ENCODE measurements around the gene VANGL1.

Gene VANGL1

DNA sequence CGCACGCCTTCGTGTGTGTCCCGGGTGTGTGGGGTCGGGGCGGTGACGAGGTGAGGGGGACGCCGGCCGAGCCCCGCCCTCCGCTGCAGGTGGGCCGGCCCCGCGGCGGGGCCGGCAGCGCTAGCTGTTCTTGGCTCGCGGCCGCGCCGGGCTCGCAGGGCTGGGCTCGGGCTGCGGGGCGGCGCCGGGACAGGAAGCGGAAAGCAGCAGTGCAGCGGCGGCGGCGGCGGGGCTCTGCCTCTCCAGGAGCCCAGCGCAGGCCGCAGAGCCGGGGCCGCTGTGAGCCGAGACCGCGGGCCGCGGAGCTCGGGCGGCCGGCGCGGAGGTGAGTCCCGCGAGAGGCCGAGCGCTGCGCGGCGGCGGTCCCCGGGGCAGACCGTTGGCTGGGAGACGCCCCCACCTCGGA is at the start of gene VANGL1:
VANGL1 (plus strand) TSS at position 209 of the 406 bp plus-strand sequence. CDS start 9,444 bp downstream, outside the sequence.
- Histone ChIP-seq H3K9me3 (ENCODE audit: low read length) (no peaks in the 10 kb centered on the region), H3K4me1 (ENCODE audit: insufficient read depth, low read length, severe bottlenecking) (no peaks in the 10 kb centered on the region), H2AFZ (ENCODE audit: low read length) (no peak within 1 kb of the TSS), H3K36me3 (ENCODE audit: insufficient read depth, low read length) (no peaks in the 10 kb centered on the region), H3K27ac (ENCODE audit: low read depth, low read length, poor library complexity, severe bottlenecking) (no peak within 1 kb of the TSS), H3K9ac (ENCODE audit: low read length) (no peak within 1 kb of the TSS), H3K4me2 (ENCODE audit: low read length) (no peak within 1 kb of the TSS), H3K9me2 (ENCODE audit: low read depth, low read length) (no peaks in the 10 kb centered on the region), H3K27me3 (ENCODE audit: insufficient read depth, low read length) (no peaks in the 10 kb centered on the region), H3K4me3 (ENCODE audit: low read depth, low read length, poor library complexity, severe bottlenecking) (no peak within 1 kb of the TSS), H3F3A (ENCODE audit: insufficient read depth, low read length) (no peaks in the 10 kb centered on the region), H3K79me2 (ENCODE audit: insufficient read depth, low read length) (no peaks in the 10 kb centered on the region), H4K20me1 (ENCODE audit: insufficient read depth, low read length) (no peaks in the 10 kb centered on the region)
- TF ChIP-seq, protein P1, sequence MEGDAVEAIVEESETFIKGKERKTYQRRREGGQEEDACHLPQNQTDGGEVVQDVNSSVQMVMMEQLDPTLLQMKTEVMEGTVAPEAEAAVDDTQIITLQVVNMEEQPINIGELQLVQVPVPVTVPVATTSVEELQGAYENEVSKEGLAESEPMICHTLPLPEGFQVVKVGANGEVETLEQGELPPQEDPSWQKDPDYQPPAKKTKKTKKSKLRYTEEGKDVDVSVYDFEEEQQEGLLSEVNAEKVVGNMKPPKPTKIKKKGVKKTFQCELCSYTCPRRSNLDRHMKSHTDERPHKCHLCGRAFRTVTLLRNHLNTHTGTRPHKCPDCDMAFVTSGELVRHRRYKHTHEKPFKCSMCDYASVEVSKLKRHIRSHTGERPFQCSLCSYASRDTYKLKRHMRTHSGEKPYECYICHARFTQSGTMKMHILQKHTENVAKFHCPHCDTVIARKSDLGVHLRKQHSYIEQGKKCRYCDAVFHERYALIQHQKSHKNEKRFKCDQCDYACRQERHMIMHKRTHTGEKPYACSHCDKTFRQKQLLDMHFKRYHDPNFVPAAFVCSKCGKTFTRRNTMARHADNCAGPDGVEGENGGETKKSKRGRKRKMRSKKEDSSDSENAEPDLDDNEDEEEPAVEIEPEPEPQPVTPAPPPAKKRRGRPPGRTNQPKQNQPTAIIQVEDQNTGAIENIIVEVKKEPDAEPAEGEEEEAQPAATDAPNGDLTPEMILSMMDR (IDR thresholded peaks at IDR 0.05; ENCODE audit: low read length): no peak
- TF ChIP-seq EZH2 (IDR thresholded peaks at IDR 0.05; ENCODE audit: borderline replicate concordance, low read length): no peak

DNA sequence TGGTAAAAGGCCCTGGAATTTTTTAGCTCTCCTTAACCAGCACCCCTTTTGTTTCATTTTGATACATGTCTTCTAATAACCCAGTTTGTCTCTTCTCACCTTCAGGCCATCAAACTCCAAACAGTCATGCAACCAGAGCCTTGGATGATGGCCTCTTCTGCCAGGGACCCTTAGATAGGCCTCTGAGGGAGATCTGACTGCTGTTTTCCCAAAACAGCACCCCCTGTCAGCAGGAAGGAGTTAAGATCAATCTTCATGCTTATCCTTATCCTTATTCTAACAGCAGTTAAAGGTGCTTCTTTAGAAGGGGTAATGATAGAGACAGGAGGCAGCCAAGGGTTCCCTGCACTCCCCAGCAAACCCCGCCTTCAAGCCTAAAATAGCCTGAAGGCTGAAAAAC is 49.5 kb upstream of the VANGL1 start:
- no peak overlapping the region for H3K4me3 ChIP-seq (ENCODE audit: low read depth, low read length, poor library complexity, severe bottlenecking)
- H3F3A ChIP-seq (ENCODE audit: insufficient read depth, low read length): no peaks in the 10 kb centered on the region
- no peaks in the 10 kb centered on the region for H3K27me3 ChIP-seq (ENCODE audit: insufficient read depth, low read length)
- no peaks in the 10 kb centered on the region for H3K79me2 ChIP-seq (ENCODE audit: insufficient read depth, low read length)
- H3K36me3 ChIP-seq (ENCODE audit: insufficient read depth, low read length): no peaks in the 10 kb centered on the region
- H3K9ac ChIP-seq (ENCODE audit: low read length): no peak overlapping the region
- no peaks in the 10 kb centered on the region for H3K4me1 ChIP-seq (ENCODE audit: insufficient read depth, low read length, severe bottlenecking)
- H3K27ac ChIP-seq (ENCODE audit: low read depth, low read length, poor library complexity, severe bottlenecking): no peak overlapping the region
- no peak overlapping the region for H3K4me2 ChIP-seq (ENCODE audit: low read length)
- no peaks in the 10 kb centered on the region for H4K20me1 ChIP-seq (ENCODE audit: insufficient read depth, low read length)
- no peaks in the 10 kb centered on the region for H3K9me2 ChIP-seq (ENCODE audit: low read depth, low read length)
- H2AFZ ChIP-seq (ENCODE audit: low read length): no peak overlapping the region
- no peaks in the 10 kb centered on the region for H3K9me3 ChIP-seq (ENCODE audit: low read length)
- no peak for TF ChIP-seq EZH2 (IDR thresholded peaks at IDR 0.05; ENCODE audit: borderline replicate concordance, low read length)
- TF ChIP-seq, protein P1 (IDR thresholded peaks at IDR 0.05; ENCODE audit: low read length): no peak

DNA sequence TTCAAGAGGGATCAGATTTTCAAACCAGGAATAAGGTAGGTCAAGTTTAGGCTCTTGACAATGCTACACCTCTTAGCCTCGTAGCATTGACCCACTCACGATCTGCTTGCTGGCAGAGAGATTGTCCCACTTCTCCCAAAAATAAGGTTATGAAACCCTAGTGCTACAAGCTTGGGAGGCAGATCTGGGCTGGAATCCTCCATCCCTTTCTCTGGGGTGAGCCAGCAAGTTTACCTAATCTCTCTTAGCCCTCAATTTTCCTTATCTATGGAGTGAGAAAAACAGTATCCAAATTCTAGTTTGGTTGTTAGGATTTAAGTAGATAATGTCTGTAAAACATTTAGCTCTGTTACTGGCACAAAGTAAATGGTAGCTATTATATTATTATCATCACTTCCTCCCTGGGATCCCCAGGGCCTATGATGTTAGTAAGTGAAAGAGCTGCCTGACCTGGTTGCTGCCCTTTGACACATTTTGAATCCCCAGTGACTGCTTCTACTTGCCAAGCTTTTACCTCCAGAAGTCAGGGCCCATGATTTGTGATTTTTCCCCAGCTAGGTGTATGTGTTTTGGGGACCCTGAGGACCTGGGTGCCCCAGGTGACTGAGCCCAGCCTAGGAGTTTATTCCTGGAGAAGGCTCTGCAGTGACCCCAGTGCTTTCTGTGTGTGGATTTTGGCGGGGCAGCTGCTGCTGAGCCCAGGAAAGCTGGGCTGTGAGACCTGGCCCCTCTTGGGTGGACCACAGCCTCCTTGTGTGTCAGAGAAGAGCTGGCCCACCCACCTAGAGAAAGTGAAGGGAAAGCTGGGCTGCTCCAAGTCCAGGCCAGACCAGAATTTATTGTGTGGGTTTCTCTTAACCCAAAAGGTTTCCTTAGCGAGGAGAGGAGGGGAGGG is 48.2 kb upstream of the VANGL1 start:
- no peaks in the 10 kb centered on the region for H3K4me1 ChIP-seq (ENCODE audit: insufficient read depth, low read length, severe bottlenecking)
- H3F3A ChIP-seq (ENCODE audit: insufficient read depth, low read length): no peaks in the 10 kb centered on the region
- H3K4me2 ChIP-seq (ENCODE audit: low read length): no peak overlapping the region
- no peaks in the 10 kb centered on the region for H3K79me2 ChIP-seq (ENCODE audit: insufficient read depth, low read length)
- H3K9ac ChIP-seq (ENCODE audit: low read length): no peak overlapping the region
- H4K20me1 ChIP-seq (ENCODE audit: insufficient read depth, low read length): no peaks in the 10 kb centered on the region
- H3K27me3 ChIP-seq (ENCODE audit: insufficient read depth, low read length): no peaks in the 10 kb centered on the region
- H3K9me3 ChIP-seq (ENCODE audit: low read length): no peaks in the 10 kb centered on the region
- H3K36me3 ChIP-seq (ENCODE audit: insufficient read depth, low read length): no peaks in the 10 kb centered on the region
- H2AFZ ChIP-seq (ENCODE audit: low read length): no peak overlapping the region
- TF ChIP-seq, protein P1 (IDR thresholded peaks at IDR 0.05; ENCODE audit: low read length): no peak
- TF ChIP-seq EZH2 (IDR thresholded peaks at IDR 0.05; ENCODE audit: borderline replicate concordance, low read length): no peak
- H3K4me3 ChIP-seq (ENCODE audit: low read depth, low read length, poor library complexity, severe bottlenecking): no peak overlapping the region
- H3K9me2 ChIP-seq (ENCODE audit: low read depth, low read length): no peaks in the 10 kb centered on the region
- H3K27ac ChIP-seq (ENCODE audit: low read depth, low read length, poor library complexity, severe bottlenecking): no peak overlapping the region
